Measurements from ENCODE around the gene DRD4.

GRCh38 chr11:628056-628455 is 9.0 kb upstream of the DRD4 start:
- TF ChIP-seq CTCF (IDR thresholded peaks at IDR 0.05), result no peak
- TF ChIP-seq POLR2A (IDR thresholded peaks at IDR 0.05), result no peak
- TF ChIP-seq POLR2AphosphoS5 (IDR thresholded peaks at IDR 0.05), result no peak

Data from prostate gland (tissue), 2 donors.